Measurements from ENCODE around the gene ZMYND12.

ZMYND12 gene

GRCh38 chr1:42403880-42404400 is 51.9 kb downstream of the ZMYND12 start:
- Histone ChIP-seq H3K27ac (no peak overlapping the region), H3K4me3 (no peak overlapping the region)

DNA sequence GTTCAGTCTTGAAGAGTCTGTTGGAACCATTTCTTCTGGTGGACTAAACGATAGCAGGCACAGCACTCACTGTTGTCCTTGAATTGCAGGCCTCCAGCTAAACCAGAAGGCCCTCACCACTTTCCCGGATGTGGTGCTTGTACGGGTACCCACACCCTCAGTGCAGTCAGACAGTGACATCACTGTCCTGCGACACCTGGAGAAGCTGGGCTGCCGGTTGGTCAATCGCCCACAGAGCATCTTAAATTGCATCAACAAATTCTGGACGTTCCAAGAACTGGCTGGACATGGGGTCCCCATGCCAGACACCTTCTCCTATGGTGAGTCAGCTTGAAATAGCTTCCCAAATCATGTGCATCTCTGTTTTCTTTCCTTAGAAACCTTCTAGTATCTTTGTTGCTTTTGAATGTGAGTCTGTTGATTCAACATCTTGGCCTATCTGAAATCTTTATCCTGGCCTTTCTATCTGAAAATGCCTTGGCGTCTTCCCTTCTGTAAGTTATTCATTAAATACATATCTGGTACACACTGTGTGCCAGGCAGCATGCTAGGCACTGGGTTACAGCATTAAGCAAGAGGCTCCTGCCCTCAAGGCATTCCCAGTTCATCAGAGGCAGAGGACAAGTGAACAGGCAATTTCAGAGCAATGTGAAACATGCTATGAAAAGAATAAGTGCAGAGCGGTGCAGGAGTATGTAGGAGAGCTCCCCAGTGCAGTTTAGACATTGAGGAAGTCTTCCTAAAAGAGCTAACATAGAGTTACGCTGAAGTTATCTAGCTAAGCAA is 56.3 kb downstream of the ZMYND12 start:
- no peak overlapping the region for H3K27ac ChIP-seq
- no peak overlapping the region for H3K4me3 ChIP-seq

- Histone ChIP-seq H3K4me3 (no peak overlapping the region), H3K27ac (no peak overlapping the region)
Measured at GRCh38 chr1:42392967-42393848, 62.6 kb downstream of the ZMYND12 start.

GRCh38 chr1:42392255-42392654 is 63.6 kb downstream of the ZMYND12 start:
- no peak overlapping the region for H3K4me3 ChIP-seq

DNA sequence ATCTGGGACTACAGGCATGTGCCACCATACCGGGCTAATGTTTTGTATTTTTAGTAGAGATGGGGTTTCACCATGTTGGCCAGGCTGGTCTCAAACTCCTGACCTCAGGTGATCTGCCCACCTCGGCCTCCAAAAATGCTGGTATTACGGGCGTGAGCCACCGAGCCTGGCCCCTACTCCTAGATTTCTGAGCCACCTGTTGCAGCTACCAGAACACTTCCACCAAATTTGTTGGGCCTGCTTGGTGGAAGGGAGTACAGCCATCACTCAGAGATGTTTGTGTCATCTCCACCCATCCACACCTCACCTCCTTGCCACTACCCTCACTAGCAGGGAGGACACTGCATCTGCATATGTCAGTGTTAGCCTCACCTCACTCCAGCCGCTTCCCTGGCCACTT is 69.8 kb downstream of the ZMYND12 start:
- Histone ChIP-seq H3K4me3 (no peak overlapping the region), H3K27ac (no peak overlapping the region)

More at GRCh38 chr1:42392255-42392654, 63.6 kb downstream of the ZMYND12 start:
- H3K27ac ChIP-seq: no peak overlapping the region

DNA sequence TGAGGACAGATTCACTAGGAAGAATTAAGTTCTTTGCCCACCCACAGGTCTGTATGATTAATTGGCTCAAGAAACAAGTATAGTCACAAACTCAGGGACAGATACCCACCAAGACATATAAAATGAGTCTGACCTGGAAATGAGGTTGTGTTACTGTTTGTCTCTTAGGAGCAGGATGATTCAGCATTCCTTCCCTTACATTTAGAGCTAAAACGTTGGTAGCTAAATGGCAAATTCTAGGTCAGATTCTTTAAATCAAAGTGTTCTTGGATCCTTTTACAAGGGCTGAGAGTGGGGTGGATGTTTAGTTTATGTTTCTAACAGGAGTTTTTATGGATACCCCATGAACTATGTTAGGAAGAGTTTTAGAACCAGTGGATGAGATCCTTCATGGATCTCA is 70.5 kb downstream of the ZMYND12 start:
- Histone ChIP-seq H3K27ac (no peak overlapping the region), H3K4me3 (no peak overlapping the region)

DNA sequence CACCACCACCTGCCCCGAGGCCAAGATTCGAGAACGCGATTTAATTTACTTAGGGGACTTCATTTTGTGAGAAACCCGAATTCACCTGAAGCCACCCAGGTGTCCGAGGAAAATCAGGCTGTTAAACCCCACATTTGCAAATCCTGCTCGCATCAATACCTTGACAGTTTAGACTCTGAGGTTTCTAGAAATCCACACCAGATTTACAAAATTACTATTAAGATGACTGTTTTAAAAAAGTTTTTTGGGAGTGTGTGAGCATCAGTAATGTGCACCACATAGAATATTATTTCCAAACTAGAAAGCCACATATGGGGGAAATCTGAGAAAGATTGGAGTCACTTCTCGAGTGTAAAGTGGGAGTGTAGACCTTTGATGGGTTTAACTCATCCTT is 74.5 kb downstream of the ZMYND12 start:
- Histone ChIP-seq H3K27ac (no peak overlapping the region), H3K4me3 (peak overlapping the region in 5 of 7 experiments; percentile 32 to 55 (median 53))

DNA sequence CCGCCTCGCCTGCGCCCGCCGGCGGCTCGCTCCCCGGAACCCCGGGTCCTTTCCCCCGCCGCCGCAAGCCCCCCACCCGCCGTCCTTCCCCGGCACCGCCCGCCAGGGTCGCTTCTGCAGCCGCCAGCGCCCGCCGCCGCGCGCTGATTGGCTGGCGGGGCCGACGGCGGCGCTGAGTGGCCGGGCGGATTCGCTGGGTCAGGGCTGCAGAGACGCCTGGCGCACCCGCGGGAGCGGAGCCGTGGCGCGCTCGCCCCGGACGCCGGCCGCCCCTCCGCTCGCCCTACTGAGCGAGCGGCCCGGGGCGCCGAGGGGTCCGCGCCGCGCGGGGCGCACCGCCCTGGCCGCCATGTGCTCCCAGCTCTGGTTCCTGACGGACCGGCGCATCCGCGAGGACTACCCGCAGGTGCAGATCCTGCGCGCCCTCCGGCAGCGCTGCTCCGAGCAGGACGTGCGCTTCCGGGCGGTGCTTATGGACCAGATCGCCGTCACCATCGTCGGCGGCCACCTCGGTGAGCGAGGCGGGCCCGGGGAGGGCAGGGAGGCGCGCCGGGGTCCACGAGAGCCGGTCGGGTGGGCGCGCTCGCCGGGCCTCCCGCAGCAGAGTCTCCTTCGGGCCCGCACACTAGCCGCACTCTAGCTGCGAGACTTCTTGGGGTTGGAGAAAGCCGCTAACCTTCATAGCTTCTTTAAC is 75.1 kb downstream of the ZMYND12 start, which contains the start of gene RIMKLA:
TSS of gene RIMKLA (plus strand) at position 207 of the 694 bp plus-strand sequence. CDS start at position 350, 143 bp downstream.
- Histone ChIP-seq H3K4me3 (peak within 1 kb of the TSS; percentile 25 to 55 (median 38)), H3K27ac (no peak within 1 kb of the TSS)
